Endometrial microvascular endothelial cells (primary cell): ENCODE data around the gene SELENON. TPM values are rescaled to one million over a fixed set of nuclear protein-coding genes. Genes with fewer than 3 reads are reported as not detected.
"Not testable (repeated sequence)": the region's sequence is repeated elsewhere in the genome, so short reads cannot be mapped to it uniquely, and the experiment has no call there.

Experiments
- in situ Hi-C: cut with HindIII; loops from 2 replicates; pipeline ENCODE4 v1.10.0; 2017; ENCODE audit warnings: low sequenced_read_pairs, low pct_unique_long_range_greater_than_20kb; ENCODE audit errors: inconsistent ontology term
- total RNA-seq: library from RNA; depleted of rRNA; stranded (reverse); fragments of >200 nt; gene quantifications from one replicate; pipeline ENCODE4 v1.2.3, GENCODE V29; 2015; ENCODE audit errors: inconsistent ontology term

SELENON gene
- total RNA-seq, 1 donor from 2014 or later = 87.4 TPM

DNA sequence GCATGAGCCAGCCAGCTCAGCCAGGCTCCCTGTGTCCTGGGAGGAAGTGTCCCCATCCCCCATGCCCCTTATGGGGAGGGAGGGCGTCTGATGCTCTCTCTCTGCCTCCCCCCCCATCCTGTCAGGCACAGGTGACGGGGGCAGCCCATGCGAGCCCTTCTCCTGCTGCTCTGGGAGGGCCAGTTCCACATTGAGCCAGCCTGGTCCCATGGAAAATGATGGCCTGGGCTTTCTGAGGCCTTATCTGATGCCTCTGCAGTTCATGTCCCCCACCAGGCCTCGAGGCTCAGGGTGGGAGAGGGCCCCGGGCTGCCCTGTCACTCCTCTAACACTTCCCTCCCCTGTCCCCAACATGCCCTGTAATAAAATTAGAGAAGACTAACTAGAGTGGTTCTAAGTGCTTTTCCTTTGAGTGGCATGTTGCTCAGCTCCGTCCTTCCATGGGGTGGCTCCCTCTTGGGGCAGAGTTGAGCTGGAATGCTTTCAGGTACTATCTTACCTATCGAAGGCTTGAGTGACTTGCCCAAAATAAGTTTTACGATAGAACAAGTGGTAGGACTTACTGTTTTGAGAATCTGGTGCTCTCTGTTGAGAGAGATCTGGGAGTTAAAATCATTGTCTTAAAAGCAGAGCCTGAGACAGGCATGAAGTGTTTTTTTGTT, 18.0 kb downstream of the SELENON start:
- in situ Hi-C loops = no loop called here

DNA sequence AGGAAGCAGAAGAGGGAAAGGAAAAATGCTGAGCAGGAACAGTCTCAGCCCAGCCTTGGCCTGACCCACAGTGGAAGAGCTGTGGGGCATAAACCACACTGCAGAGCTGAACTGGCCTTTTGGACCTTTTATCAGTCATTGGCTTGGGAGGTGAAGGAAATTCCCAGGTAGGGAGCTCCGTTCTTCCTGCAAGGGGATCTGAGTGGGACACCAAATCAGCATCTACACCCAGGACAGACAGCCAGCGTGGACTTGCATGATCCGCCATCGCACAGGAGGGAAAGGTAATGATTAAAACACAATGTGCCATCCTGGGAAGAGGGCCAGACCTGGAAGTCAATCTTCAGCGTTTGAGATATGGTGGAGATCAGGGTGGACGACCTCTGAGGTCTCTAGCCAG, 18.6 kb downstream of the SELENON start:
- in situ Hi-C loops = no loop called here

DNA sequence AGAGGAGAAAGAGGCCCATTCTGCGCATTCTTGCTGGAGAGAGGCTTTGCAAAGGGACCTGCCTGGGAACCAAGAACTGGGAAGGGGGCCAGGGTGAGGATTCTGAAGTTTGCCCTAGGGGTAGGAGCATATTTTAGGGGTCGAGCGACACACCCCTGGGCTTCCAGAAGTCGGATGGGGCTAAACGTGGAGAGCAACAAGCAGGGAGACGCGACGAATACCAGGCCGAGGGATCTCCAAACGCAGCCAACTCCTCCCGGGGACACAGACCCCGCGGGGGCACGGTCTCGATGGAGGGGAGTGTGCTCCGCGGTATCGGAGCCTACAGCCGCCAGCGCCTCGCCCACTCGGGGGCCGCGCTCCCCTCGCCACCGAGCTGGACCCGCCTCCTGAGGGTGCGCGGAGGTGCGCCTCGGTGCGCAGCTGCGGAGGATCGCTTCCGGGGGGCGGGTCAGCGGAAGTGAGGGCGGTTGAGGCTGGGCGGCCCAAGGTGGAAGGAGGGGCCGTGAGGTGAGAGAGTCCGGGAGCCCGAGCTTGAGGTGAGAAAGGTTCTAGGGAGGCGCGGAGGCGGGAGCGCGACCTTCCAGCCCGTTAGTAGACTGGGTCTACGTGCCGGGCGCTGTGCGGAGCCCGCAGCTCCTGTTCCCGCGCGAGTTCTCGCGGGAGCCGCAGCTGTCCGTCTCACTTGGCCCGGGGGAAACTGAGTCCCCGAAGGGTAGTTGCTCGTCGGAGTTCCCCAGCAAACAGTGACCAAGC, 19.7 kb downstream of the SELENON start, which contains the start of gene MTFR1L:
Gene MTFR1L (plus strand): TSS at position 464 of the 756 bp plus-strand sequence. CDS start 3,151 bp downstream, outside the sequence.
- in situ Hi-C loops = no loop called here

DNA sequence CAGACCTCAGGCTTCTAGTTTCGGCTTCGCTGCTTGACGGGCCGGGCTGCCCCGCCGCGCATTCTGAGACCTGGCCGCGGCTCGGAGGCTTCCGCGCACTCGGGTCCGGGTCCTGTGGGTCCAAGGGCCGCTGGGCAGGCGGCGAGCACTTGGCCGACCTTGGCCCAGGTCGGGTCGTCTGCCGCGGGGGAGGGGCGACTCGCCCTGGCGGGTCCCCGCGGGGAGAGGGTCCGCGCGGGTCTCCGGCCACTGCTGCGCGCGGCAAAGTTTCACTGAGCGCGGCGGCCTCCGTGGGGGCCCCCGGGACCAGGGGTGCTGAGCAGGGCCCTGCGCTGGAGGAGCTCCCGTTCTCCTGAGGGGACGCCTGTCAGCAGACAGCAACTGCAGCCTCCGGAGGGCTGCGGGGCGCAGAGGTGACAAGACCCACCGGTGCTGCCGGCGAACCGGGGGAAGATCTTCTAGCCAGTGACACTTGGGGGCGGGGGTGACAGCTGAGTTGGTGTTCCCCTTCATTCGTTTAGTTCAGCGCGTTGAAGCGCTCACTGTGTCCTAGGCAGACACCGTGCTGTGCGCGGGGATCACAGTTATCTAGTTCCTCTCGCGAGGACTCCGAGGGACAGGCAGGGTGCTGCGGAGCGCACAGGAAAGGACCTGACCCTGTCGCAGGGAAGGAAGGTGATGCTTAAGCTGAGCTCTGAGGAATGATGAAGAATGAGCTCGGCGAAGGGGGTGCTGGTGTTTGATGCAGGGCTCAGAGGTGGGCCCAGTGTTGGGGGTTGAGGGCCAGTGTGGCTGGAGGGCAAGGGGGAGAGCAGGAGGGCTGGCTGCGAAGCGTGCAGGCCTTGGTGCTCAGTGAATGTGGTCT, 20.5 kb downstream of the SELENON start:
- in situ Hi-C loops = no loop called here

DNA sequence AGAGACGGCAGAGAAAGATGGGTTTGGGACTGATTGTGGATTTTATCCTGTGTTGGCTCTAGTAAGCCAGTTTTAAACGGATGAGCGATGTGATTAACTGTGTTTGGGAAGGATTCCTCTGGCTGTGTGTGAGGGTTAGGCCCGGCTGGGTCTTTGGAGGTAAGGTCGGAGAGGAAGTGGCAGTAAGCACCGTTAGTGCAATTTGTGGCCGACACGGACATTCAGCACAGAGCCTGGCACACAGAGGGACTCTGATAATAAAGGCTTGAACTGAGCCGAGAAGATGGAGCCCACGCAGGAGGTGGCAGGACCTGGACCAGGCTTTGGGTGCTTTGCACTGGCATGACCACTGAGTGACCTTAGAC, 21.1 kb downstream of the SELENON start:
- in situ Hi-C loops = no loop called here

DNA sequence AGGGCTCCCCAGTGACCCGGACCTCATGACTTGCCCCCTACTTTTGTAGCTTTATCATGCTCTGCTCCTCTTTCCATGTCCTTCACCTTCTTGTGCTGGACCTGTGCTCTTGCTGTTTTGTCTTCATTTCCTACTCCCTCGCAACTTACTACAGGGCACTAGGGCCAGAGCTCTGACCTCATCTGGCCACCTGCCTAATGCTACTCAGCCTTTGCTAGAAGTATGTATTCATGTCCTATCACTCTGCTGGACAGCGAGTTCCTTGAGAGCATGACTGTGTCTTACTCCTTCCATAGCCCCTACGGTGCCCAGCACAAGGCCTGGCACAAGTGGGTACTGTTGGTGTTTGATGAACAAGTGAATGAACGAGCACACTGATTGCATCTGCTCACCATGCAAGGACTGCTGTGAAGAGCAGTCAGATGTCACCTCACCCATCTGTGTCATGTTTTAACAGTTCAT, 21.7 kb downstream of the SELENON start:
- in situ Hi-C loops = no loop called here

DNA sequence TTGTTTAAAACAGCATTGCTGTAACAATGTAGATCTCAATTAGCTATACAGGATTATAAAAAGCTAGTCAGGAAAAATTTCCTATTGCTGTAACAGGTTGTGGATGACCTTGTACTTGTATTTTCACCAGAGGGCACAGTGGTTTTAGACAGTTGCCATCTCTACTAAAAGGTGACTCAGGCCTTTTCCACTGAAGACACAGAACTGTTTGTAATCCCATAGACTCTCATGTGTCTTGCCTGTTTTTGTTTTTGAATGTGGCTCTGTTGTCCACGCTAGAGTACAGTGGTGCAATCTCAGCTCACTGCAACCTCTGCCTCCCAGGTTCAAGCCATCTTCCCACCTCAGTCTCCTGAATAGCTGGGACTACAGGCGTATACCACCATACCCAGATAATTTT, 25.6 kb downstream of the SELENON start:
- in situ Hi-C loops = no loop called here

DNA sequence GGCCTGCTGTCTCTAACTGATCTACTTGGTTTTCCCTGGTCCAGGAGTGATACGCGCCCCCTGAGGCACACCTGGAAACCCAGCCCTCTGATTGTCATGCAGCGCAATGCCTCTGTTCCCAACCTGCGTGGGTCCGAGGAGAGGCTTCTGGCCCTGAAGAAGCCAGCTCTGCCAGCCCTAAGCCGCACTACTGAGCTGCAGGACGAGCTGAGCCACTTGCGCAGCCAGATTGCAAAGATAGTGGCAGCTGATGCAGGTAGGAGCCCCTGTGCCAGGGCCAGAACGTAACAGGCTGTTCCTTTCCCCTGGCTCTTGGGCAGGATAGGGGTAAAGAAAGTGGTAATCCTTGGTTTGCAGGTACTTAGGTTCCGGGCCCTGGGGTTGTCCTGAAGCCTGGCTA, 26.6 kb downstream of the SELENON start:
- in situ Hi-C loops = no loop called here

DNA sequence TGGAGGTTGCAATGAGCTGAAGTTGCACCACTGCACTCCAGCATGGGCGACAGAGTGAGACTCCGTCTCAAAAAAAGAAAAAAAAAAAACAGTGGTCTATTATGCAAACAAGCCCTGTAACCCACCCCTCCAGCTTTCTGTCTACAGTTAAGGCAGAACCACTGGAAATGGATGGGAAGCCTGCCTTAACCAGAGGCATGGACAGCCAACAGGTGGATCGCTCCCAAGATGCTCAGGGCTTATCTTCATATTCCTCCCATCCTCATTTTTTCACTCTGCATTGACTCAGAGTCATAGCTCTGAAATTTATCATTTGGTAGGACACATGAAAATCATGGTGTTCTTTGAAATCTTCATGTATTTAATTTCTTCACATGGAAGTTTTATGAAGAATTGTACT, 28.5 kb downstream of the SELENON start:
- in situ Hi-C loops = no loop called here

DNA sequence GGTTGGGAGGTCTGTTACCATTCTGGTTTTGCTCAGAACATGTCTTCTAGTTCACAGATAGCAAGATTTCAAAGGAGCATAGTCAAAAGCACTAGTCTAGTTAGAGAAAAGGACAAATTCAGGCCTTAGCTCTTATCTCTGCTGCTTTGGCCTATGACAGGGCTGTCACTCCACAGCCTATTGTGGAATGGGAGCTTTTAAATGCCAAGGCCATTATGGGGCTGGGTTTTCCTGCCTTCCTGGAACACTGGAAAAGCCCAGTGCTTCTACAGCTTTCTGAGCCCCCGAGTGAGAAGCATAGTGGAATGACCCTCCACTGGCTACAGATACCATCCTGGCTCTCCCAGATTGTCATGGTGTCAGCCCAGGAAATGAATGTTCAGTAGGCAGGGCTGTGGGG, 29.1 kb downstream of the SELENON start:
- in situ Hi-C loops = no loop called here

DNA sequence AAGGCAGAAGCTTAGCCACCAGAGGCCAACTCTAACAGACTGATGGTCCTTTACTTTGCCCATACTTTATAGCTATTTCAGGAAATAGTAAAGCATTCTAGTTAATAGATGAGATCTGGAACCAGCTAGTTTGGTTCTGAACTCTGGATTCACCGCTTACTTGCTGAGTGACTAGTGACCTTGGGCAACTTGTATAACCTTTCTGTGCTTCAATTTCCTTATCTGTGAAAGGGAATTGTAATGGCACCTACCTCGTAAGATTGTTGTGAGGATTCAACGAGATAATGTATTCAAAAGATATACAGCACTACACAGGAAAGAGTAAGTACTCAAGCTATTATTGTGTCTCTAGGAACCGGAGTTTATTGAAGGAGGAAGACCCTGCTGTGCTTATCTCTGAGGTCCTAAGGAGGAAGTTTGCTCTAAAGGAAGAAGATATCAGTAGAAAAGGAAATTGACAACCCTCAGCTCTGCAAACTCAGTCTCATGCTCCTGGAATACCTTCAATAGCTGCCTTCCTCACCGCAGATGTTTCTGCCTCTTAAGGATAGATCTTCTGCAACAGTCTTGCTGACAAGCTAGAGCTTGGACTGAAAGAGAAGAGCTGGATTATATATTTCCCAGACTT, 31.7 kb downstream of the SELENON start:
- in situ Hi-C loops = no loop called here

DNA sequence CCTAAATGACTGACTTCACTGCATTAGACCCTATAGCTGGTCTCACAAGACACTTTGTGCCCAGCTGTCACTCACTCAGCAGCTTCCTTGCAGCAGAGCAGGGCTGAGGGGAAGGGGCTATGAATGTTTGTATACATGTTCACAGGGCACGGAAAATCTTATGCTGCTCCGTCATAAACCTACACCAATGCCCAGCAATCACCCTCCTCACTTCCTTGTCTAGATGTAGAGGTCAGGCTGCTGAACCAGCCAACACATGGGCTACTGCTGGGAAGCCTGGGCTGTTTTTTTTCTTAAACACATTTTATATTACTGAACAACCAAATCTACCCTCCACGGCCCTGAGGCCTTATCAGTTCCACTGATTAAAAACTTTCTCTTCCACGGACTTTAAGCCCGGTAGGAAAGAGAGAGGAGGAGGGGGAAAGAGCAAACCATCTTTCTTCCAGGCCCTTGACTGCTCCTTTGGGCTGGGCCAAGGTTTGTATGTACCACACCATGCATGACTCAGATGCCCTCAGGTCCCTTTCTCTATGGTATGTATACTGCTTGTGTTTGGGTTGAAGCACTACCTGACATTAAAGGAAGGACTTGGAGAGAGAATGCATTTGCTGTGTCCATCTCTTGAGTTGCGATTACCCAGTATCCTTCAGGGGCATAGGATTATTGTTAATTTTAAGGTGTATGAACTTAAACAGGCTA, 32.5 kb downstream of the SELENON start:
- in situ Hi-C loops = no loop called here

DNA sequence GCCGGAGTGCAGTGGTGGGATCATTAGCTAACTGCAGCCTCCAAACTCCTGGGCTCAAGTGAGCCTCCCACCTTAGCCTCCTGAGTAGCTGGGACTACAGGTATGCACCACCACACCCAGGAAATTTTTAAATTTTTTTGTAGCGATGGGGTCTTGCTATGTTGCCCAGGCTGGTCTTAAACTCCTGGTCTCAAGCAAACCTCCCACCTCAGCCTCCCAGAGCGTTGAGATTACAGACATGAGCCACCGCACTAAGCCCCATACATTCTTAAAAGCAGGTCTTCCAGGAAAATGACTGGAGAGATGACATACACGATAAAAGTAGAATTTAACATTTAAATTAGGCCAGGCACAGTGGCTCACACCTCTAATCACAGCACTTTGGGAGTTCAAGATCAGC, 33.2 kb downstream of the SELENON start:
- in situ Hi-C loops = no loop called here

DNA sequence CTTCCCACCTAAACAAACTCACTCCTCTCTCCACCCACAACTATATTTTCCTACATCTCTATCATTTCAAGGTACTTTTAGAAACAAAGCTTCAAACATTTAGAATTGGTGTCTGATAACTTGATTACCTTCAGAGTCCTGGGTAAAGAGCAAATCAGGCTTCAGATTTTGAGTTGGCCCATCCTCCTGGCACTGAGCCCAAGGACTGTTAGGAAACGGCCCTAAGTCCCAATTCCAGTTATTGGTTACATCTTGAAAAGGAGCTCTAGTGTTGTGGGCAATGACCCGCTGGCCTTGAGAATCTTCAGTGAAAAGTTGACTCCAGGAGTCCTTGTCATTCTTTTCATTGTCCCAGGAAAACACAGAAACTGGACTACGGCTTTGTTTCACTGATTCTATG, 34.9 kb downstream of the SELENON start:
- in situ Hi-C loops = no loop called here

DNA sequence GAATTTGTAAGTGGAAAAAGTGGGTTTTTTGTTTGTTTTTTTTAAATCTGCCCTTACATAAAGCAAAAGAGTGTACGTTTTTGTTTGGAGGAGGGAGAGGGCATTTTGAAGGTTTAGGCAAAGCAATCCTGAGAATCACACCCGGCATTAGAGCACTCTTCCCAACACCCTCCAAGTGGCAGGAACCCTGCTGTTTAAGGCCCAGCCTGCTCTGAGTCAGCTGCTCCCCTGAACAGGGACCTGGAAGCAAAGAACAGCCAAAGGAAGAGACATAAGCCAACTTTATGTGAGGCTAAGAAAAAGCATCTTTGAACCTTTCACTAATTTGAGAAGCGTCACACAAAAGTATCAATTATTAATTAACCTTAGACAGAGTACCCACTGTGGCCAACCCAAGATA, 36.7 kb downstream of the SELENON start:
- in situ Hi-C loops = no loop called here

DNA sequence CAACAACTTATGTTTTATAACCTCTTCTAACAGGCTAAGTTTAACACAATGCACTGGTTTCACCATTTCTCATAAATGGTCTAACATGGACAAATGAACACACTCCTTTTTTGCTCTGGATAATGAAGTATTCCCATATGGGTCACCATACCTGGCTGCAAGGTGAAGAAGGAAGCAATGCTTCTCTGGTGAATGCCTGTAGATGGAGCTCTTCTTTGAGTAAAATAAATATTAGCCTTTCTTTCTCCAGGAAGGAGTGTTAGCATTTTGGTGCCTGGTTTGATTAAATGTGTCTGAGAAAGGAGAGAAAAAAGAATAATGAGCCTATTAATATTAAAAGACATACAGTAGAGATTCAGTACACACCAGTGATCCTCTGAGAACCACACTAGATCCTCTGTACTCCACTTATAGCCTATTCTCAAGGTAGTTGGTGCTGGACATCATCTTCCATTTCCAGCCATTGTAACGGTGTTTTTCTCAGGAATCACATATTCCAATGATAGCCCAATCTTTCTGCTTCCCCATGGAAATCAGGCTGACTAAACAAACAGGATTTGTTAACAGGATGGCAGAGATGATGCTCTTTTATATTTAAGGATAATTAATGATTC, 37.4 kb downstream of the SELENON start:
- in situ Hi-C loops = no loop called here

DNA sequence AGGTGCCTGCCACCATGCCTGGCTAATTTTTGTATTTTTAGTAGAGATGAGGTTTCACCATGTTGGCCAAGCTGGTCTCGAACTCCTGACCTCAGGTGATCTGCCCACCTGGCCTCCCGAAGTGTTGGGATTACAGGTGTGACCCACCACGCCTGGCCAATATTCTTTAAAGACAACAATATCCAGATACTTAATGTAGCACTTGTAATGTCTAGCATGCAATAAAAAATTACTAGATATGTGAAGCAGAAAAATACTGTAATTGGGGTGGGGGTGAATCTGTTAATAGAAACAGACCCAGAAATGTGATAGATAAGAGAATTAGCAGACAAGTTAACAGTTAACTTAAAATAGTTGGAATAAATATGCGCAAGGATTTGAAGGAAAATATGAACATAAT, 39.8 kb downstream of the SELENON start:
- in situ Hi-C loops = not testable (repeated sequence)

DNA sequence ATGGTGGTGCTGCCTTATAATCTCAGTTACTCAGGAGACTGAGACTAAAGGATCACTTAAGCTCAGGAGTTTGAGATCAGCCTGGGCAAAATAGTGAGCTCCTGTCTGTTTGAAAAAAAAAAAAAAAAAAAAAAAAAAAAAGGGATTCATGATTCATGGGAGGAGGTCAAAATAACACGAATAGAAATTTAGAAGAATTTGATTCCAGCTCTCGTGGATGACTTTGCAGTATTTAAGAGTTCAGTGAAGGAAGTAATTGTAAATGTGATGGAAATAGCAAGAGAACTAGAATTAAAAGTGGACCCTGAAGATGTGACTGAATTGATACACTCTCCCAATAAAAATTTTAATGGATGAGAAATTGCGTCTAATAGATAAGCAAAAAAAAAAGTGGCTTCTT, 43.5 kb downstream of the SELENON start:
- in situ Hi-C loops = no loop called here
